ENCODE data around the gene NCAPD3. TPM values are rescaled to one million over a fixed set of nuclear protein-coding genes. Genes with fewer than 3 reads are reported as not detected.
A peak's percentile ranks its signal among the peaks of the same experiment; 100 is the strongest.

The NCAPD3 gene
- total and polyA plus RNA-seq, 9 of the 15 experiments (the other 6 are each of a cell fraction or from before 2014, with no cell fraction given) = 23.6 to 80.6 (median 58.6) TPM

DNA sequence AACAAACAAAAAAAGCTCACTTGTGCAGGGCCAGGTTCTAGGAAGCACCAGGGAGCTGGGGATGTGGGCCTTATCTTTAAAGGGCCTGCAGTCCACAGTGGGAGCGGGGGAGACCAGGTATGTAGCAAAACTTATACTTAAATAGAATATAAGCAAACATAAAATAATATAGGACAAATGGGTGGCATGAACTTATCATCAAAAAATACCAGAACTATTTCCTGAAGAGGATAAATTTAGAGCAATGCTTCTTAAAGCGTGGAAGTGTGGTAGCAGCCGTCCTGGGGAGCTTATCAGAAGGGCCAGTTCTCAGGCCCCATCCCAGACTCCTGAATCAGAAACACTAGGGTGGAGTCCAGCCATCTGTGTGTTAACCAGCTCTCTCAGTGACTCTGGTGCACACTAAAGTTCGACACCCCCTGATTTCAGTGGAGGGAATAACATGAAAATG is 10.0 kb upstream of the NCAPD3 start (continued):
- TF ChIP-seq PRDM10 (IDR thresholded peaks at IDR 0.05; ENCODE audit: partially characterized antibody) (peak; percentile 70), SNIP1 (IDR thresholded peaks at IDR 0.05; ENCODE audit: low read depth) (no peak), RBM25 (IDR thresholded peaks at IDR 0.05; ENCODE audit: low read depth, low read length, severe bottlenecking) (peak; percentile 35), TSHZ1 (CRISPR knock-in tag; IDR thresholded peaks at IDR 0.05) (no peak), RFX5 (IDR thresholded peaks at IDR 0.05; ENCODE audit: low read depth, low read length) (no peak), CBFA2T3 (IDR thresholded peaks at IDR 0.05) (peak; percentile 84), ZNF212 (CRISPR knock-in tag; IDR thresholded peaks at IDR 0.05) (no peak), MYBL2 (IDR thresholded peaks at IDR 0.05; ENCODE audit: low read depth) (no peak), MYBL2 (CRISPR knock-in tag; IDR thresholded peaks at IDR 0.05; ENCODE audit: borderline replicate concordance) (no peak), ZFP30 (CRISPR knock-in tag; IDR thresholded peaks at IDR 0.05; ENCODE audit: borderline replicate concordance) (no peak)
- TF ChIP-seq, protein P1, sequence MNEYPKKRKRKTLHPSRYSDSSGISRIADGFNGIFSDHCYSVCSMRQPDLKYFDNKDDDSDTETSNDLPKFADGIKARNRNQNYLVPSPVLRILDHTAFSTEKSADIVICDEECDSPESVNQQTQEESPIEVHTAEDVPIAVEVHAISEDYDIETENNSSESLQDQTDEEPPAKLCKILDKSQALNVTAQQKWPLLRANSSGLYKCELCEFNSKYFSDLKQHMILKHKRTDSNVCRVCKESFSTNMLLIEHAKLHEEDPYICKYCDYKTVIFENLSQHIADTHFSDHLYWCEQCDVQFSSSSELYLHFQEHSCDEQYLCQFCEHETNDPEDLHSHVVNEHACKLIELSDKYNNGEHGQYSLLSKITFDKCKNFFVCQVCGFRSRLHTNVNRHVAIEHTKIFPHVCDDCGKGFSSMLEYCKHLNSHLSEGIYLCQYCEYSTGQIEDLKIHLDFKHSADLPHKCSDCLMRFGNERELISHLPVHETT (CRISPR knock-in tag; conservative IDR thresholded peaks at IDR 0.05 in 1 of 2, IDR thresholded peaks at IDR 0.05 in 1 of 2) = no peak
